GM19351 (cell line): ENCODE data around the gene UNC13B.

Experiments
- ATAC-seq: cut with Tn5 transposase; IDR thresholded peaks from one replicate; pipeline ENCODE4 v1.9.1; 2021; ENCODE audit warnings: mild to moderate bottlenecking, moderate library complexity; ENCODE audit not compliant: unreplicated experiment

UNC13B gene

DNA sequence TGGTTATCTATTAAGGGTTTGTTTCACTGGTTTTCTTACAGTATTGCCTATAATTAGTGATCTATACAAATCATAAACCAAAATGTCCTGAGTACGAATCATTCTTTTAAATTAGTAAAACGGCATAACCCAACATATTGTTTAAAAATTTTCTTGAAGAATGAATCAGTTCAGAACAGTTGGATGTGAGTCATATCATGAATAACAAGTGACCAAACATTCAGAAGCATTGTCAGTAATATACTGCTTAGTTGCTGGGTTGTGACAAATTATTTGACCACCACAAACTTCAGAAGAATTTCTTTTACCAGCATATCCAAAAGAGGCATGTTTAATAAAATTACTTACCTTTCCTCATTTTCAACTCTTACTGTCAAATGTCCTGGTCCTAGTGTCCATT, 111.2 kb downstream of the UNC13B start:
- no peak for ATAC-seq

DNA sequence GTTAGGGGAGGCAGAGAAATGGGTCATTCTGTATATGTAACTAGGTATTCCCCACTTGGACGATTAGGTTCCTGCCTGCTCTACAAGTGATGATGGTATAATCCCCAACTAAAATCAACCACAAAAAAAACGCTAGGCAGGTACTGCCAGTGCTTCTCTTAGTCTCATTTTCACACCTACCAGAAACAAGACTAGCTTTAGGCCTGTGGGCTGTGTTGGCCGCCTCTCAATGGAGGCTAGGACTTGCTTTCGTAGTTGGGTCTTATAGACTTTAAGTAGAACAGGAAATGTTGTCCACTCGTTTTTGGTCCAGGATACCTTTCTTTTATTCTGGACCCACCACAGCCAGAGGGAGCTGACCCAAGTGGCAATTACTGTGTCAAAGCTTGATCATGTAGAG, 111.8 kb downstream of the UNC13B start:
- ATAC-seq = no peak

- no peak for ATAC-seq
Measured at GRCh38 chr9:35274993-35275392, 113.2 kb downstream of the UNC13B start.

DNA sequence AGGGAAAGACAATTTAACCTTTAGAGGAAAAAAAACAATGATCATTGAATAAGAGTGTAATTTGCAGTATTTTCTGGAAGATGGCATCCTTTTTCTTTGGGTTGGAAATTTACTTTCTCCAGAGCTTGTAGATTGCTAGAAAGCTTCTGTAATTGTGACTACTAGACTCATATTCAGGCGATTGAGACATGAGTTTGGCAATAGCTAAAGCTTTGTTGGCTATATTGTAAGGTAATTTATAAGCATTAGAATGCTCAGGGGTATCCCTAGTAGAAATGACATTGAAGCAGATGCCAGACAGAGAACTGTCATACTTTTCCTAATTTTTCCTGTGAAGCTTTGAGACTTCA, 115.3 kb downstream of the UNC13B start:
- no peak for ATAC-seq

DNA sequence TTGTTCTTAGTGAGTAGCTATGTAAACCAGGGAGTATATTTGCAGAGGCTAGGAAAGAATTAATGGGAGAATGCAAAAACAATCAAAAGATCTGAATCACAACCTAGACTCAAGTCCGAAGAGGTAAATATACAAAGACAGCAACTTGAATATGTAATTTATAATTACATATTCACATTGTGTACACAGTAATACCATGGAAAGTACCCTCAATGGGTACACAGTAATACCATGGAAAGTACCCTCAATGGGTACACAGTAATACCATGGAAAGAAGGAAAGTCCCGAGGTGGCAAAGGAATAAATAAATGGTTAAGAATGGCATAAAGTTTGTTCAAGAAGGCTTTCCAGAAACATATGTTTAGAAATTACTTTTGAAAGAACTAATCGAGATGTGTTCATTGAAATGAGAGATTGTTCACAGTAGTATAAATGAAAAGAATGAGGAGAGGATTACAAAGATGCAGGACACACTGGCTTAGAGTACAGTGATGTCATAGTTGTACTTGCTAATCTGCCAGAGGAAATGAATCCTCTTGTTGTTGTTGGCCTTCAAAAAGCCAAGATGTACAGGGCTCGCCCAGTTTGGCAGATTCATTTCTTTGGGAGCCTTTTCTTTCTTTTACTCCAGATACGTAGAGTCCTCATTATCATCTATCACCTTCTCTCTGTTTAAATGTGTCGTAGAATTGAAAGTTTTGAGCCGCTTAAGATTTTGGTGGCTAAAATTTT, 116.0 kb downstream of the UNC13B start:
- ATAC-seq = no peak

DNA sequence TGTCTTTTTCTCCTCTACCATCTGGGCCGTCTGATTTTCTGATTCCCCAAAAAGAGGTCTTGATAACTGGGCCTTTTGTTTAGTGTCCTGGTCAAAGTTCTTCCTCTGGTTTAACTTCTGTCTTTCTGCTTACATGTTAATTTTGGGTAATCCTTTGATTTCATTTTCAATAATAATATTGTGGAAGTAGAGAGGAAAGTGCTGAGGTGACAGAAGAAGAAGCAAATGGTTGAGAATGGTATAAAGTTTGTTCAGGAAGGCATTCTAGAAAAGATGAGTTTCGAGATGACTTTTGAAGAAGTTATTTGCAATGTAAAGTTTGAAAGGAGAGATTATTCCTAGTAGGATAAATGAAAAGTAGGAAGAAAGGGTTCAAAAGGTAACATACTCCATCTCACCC, 118.1 kb downstream of the UNC13B start:
- ATAC-seq = no peak

GRCh38 chr9:35280399-35280798, 118.6 kb downstream of the UNC13B start:
- ATAC-seq = no peak

- no peak for ATAC-seq
Measured at GRCh38 chr9:35285731-35286130, 123.9 kb downstream of the UNC13B start.

GRCh38 chr9:35286381-35286780, 124.6 kb downstream of the UNC13B start:
- ATAC-seq = no peak

GRCh38 chr9:35287987-35288632, 126.3 kb downstream of the UNC13B start:
- no peak for ATAC-seq

GRCh38 chr9:35288778-35289177, 127.0 kb downstream of the UNC13B start:
- no peak for ATAC-seq

DNA sequence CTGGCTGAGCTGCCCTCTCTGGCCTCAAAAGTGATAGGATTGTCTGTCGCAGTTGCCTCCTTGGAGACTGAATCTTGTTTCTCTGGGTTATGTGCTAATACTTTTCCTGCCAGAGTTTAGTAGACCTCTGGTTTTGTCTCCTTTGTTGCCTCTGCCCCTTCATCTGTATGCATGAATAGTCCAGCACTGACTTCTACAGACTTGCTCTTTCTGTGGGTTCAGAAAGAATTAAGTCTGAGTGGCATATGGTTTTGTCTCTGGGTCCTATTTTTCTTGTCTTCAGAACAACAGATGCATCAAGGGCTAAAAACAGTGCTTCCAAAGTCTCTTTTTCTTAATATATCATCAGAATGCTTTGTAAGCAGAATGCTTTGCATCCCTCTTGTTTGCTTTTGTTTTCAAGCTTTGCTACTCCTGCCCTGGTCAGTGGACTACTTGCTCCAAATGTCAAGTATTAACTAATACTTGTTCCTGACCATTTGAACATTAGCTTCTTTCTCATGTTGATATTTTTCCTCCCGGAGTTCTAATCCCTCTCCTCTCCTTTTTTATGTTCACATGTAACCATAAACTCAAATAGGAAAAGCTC, 131.7 kb downstream of the UNC13B start:
- no peak for ATAC-seq

DNA sequence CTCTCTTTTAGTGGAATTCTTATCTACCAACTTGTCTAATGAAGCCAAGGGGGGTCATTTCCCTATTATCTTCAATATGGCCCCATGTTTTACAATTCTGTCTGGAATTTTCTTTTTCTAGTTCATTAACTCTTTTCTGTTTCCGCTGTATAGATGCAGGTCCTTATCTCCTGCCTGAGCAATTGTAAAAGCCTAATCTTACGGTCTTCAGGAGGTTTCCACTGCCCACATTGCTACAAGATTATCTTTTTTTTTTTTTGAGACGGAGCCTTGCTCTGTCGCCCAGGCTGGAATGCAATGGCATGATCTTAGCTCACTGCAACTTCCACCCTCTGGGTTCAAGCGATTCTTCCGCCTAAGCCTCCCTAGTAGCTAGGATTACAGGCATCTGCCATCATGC, 132.3 kb downstream of the UNC13B start:
- no peak for ATAC-seq

GRCh38 chr9:35294556-35294955, 132.7 kb downstream of the UNC13B start:
- no peak for ATAC-seq

GRCh38 chr9:35295369-35296036, 133.7 kb downstream of the UNC13B start:
- no peak for ATAC-seq

GRCh38 chr9:35303567-35303966, 141.8 kb downstream of the UNC13B start:
- no peak for ATAC-seq

GRCh38 chr9:35306283-35306682, 144.5 kb downstream of the UNC13B start:
- no peak for ATAC-seq

DNA sequence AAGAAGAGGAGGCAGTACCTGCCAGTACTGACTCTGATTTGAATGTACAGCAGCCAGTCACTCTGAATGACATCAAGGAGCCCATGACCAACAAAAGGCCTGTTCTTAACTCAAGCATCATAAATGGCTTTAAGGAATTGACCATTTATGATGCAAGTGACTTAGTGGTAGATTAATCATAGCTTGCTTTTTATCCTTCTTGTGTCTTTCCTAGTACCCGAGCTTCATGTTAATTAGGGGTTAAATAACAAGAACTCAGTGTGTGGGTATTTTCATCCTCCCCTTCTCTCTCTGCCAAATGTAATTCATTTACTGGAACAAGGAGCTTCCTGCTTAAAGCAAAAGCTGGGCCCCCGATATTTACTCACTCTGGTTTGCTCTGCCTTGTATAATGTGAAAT, 146.5 kb downstream of the UNC13B start:
- no peak for ATAC-seq

DNA sequence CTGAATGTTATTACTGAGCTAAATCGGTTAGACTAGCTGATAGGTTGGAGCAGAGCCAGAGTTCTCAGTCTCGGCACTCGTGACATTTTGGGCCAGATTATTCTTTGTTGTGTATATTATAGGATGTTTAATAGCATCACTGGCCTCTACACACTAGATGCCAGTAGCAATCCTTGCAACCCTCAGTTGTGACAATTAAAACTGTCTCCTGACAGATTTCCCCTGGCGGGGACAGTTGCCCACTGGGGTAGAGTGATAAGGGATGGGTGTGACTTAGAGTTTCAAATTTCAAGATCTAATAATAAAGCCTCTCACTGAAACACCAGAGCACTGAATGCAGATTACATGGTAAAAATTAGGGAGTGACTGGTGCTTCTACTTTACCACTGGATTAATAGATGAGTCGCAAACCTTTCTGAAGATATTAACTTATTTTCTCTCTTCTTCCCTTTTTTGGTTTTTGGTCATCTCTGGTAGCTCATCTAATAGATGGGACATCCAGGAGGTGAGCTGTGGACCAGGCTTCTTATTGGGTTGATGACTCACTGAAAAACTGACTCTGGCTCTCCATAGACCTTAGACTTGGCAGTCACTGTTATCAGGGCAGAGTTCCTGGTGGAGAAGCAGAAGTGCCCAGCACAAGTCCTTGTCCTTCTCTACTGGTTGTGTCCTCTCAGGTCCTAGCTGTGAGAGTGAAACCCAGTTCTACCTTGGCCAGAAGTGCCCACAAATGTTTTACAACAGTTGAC, 150.3 kb downstream of the UNC13B start:
- no peak for ATAC-seq

DNA sequence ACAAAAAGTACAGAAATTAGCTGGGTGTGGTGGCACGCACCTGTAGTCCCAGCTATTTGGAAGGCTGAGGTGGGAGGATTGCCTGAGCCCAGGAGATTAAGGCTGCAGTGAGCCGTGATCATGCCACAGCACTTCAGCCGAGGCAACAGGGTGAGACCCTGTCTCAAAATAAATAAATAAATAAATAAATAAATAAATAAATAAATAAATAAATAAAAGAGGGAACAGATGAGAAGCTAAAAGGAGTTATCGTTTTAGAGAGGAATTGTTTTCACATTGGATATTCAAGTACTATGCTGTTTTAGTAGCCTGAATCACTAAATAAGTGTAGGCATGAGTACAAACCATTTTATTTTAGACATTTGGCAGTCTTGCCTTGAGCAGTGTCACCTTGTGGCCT, 151.7 kb downstream of the UNC13B start:
- ATAC-seq = no peak

- no peak for ATAC-seq
Measured at GRCh38 chr9:35313916-35314315, 152.1 kb downstream of the UNC13B start.
